ENCODE measurements around the gene PLEK.
"Not testable (repeated sequence)": the region's sequence is repeated elsewhere in the genome, so short reads cannot be mapped to it uniquely, and the experiment has no call there.

The PLEK gene

DNA sequence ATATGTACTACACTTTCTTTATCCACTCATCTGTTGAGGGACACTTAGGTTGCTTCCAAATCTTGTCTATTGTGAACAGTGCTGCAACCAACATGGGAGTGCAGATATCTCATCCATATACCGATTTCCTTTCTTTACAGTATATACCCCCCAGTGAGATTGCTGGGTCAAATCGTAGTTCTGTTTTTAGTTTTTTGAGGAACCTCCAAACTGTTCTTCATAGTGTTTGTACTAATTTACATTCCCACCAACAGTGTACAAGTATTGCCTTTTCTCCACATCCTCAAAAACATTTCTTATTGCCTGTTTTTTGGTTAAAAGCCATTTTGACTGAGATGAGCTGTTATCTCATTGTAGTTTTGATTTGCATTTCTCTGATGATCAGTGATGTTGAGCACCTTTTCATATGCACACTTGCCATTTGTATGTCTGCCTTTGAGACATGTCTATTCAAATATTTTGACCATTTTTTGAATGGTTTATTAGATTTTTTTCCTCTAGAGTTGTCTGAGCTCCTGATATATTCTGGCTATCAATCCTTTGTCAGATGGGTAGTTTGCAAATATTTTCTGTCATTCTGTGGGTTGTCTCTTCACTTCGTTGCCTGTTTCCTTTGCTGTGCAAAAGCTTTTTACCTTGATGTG is 12.2 kb downstream of the PLEK start:
- no peak overlapping the region for H3K27ac ChIP-seq
- TF ChIP-seq, protein P1, sequence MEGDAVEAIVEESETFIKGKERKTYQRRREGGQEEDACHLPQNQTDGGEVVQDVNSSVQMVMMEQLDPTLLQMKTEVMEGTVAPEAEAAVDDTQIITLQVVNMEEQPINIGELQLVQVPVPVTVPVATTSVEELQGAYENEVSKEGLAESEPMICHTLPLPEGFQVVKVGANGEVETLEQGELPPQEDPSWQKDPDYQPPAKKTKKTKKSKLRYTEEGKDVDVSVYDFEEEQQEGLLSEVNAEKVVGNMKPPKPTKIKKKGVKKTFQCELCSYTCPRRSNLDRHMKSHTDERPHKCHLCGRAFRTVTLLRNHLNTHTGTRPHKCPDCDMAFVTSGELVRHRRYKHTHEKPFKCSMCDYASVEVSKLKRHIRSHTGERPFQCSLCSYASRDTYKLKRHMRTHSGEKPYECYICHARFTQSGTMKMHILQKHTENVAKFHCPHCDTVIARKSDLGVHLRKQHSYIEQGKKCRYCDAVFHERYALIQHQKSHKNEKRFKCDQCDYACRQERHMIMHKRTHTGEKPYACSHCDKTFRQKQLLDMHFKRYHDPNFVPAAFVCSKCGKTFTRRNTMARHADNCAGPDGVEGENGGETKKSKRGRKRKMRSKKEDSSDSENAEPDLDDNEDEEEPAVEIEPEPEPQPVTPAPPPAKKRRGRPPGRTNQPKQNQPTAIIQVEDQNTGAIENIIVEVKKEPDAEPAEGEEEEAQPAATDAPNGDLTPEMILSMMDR (conservative IDR thresholded peaks at IDR 0.05): no peak

DNA sequence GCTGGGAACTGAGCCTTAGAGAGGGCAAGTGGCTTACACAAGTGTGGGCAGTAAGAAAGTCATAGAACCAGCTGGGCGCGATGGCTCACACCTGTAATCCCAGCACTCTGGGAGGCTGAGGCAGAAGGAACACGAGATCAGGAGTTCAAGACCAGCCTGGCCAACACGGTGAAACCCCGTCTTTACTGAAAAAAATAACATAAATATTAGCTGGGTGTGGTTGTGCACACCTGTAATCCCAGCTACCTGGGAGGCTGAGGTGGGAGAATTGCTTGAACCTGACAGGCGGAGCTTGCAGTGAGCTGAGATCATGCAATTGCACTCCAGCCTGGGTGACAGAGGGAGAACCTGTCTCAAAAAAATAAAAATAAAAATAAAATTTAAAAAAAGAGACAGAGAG is 13.7 kb downstream of the PLEK start:
- H3K27ac ChIP-seq: not testable (repeated sequence)

GRCh38 chr2:68379184-68379708 is 14.2 kb downstream of the PLEK start:
- TF ChIP-seq, protein P1 (conservative IDR thresholded peaks at IDR 0.05): no peak
- no peak for TF ChIP-seq ZFX (IDR thresholded peaks at IDR 0.05)
- H3K27ac ChIP-seq: no peak overlapping the region

- no peak overlapping the region for H3K27ac ChIP-seq
- no peak for TF ChIP-seq ZFX (IDR thresholded peaks at IDR 0.05)
- TF ChIP-seq, protein P1 (conservative IDR thresholded peaks at IDR 0.05): no peak
These were observed 18.7 kb downstream of the PLEK start for GRCh38 chr2:68383778-68384177.

DNA sequence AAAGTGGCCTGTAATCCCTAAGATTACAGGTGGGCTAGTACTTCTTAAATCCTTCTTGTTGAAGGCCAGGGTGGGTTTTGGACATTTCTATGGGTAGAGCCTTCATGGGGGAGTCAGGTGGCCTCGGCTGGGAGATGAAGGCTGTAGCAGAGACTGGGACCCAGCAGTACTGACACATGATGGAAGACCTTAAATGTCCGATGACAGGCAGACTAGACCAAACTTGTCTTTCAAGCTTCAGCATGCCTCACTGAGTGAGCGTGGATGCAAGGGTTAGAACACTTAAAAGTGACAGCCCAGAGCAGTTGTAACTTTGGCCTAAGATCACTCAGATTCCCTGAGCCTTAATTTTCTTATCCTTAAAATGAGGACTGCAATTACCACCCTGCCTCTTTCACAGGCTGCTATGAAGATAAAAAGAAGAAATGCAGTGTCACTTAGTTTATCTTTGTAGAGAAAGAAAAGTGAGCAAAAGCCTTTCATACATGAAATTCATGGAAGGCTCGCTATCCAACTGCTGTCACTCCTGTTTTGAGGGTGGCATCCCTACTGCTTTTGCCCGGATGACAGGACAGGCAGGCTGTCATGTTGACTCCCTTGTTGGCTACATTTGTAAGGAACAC is 19.5 kb downstream of the PLEK start:
- no peak overlapping the region for H3K27ac ChIP-seq

DNA sequence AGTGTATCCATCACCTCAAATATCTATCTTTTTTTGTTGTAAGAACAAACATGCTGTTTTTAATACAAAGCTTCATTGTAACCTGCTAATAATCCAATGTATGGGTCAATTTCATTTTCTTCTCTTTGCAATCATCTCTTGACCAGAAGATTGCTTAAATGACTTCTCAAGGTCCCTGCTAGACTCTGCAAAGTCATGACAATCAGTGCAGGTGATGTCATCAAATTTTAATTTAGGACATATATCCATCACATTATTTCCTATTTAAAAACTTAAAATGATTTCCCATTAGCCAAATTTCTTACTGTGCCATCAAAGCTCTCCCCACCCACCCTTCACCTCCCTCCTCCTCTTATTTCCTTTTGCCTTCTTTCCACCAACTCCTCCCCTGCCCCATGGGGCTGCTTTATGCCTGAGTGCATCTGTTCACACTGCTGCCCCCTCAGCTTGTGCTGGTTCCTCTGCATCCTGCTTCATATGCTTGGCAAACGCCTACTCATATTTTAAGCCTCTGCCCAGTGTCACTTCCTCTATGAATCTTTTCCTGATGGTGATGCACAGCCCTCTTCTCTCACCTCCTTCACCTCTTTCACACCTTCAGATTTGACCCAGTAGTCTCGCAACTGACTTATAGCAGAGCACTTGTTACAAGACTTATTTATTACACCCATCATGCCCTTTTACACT is 20.3 kb downstream of the PLEK start:
- TF ChIP-seq, protein P1 (conservative IDR thresholded peaks at IDR 0.05): no peak
- no peak for TF ChIP-seq ZFX (IDR thresholded peaks at IDR 0.05)
- H3K27ac ChIP-seq: no peak overlapping the region

More for the DNA sequence above, 19.5 kb downstream of the PLEK start:
- TF ChIP-seq ZFX (IDR thresholded peaks at IDR 0.05): no peak
- TF ChIP-seq, protein P1 (conservative IDR thresholded peaks at IDR 0.05): no peak

DNA sequence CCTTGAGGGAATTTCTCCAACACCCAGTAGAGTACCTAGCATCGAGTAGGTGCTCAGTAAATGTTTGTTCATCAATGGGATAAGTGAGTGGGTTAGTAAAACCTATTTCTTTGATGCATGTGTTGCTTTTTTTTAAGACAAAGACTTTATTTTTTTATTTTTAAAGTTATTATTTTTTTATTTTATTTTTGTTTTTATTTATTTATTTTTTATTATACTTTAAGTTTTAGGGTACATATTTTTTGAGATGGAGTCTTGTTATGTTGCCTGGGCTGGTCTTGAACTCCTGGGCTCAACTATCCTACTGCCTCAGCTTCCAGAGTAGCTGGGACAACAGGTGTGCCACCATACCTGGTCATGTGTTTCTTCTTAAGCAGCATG is 20.8 kb downstream of the PLEK start:
- no peak overlapping the region for H3K27ac ChIP-seq
- TF ChIP-seq, protein P1 (conservative IDR thresholded peaks at IDR 0.05): no peak

Data from C4-2B (cell line).